Lower leg skin (tissue), 3 donors: Measurements from ENCODE around the gene KIR3DL2.

Experiments used
- CTCF ChIP-seq, 3 donors: fragments of 450-650 bp; IDR thresholded peaks; one replicate each; pipeline ENCODE4 v1.5.1; 2016; ENCODE audit warnings: antibody characterized with exemption in 3 of 3, mild to moderate bottlenecking in 3 of 3, moderate library complexity in 2 of 3
- POLR2A ChIP-seq, 2 donors: fragments of 450-650 bp; IDR thresholded peaks; one replicate each; pipeline ENCODE4 v1.6.1; 2016 to 2017; ENCODE audit warnings: antibody characterized with exemption in 2 of 2, mild to moderate bottlenecking in 1 of 2, moderate library complexity in 1 of 2

GRCh38 chr19:54896036-54896435 is 45.8 kb downstream of the KIR3DL2 start:
- no peak for TF ChIP-seq CTCF (IDR thresholded peaks at IDR 0.05)
- TF ChIP-seq POLR2A (IDR thresholded peaks at IDR 0.05), result no peak
